HG03280 (cell line): Measurements from ENCODE around the gene MLF1.

Source experiments
- ATAC-seq: cut with Tn5 transposase; IDR thresholded peaks from one replicate; pipeline ENCODE4 v1.9.1; 2021; ENCODE audit warnings: mild to moderate bottlenecking, moderate library complexity; ENCODE audit not compliant: unreplicated experiment

The MLF1 gene

DNA sequence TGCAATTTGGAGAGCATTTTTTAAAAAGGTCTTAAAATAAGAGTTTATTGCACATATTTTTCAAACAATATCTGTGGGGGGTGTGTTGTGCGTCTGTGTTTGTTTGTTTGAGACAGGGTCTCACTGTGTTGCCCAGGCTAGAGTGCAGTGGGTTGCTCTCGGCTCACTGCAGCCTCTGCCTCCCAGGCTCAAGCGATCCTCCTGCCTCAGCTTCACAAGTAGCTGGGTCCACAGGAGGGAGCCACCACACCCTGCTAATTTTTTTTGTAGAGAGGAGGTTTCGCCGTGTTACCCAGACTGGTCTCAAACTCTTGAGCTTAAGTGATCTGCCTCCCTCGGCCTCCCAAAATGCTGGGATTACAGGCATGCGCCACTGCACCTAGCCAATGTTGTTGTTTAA, 2.7 kb downstream of the MLF1 start:
- ATAC-seq = no peak

DNA sequence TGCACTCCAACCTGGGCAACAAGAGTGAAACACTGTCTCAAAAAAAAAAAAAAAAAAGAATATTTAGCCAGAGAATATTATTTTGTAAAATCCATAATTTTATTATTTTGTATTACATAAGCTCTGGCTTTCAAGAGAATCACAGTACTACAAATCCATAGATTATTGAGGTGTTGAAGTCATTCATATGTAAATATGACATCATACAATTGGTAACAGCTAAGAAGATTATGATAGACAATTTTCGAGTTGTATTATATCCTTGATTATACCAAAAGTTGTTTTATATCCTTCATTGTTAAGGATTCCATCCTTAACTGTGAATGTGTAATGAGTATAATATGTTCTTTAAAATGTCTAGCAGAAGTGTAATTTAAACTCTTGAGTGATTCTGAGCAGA, 3.7 kb downstream of the MLF1 start:
- ATAC-seq = no peak

DNA sequence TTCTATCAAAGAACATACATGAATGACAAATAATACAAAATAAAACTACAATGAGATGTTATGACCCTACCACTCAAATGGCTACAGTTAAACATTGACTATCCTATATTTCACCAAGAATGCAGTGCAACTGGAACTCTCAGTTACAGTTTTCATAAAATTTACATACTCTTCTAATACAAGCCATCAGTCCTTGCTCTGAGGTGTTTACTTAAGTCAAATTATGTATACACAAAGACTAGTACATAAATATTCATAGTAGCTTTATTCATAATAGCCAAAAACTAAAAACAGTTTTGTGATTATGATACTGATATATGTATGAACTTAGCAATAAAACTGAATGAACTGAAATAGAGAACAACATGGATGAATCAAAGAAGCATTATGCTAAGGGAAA, 19.2 kb downstream of the MLF1 start:
- ATAC-seq = no peak

DNA sequence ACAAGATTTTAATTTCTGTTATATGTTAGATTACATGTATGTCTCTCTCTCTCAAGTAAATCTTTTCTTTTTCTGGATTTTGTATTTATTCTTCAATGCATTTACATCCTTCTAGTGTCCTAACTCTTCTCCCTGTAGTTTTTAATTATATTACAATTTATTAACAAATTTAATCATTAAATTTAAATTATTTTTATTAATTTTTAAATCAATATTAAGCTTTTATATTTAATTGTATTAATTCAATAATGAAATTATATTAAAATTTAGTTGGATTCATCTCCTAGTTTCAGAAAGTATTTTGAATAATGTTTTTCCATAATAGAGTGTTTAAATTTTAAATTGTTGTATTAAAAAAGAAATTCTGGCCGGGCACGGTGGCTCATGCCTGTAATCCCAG, 29.8 kb downstream of the MLF1 start:
- no peak for ATAC-seq

DNA sequence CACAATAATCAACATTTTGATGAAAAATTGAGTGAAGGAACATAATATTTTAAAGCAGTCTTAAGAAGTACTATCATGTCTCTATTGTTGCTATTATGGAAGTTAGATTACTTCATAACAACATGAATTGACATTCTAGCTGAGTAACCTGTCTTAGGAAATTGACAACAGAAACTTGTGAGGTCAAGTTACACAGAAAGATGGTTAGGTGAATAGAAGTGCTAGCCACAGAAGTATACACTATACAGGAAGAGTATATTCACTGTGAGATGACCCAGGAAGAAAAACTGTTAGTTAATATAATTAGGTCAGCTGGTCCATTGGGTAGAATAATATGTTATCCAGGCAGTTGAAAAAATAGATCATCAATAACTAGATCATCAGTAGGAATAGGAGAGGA, 31.2 kb downstream of the MLF1 start:
- no peak for ATAC-seq

DNA sequence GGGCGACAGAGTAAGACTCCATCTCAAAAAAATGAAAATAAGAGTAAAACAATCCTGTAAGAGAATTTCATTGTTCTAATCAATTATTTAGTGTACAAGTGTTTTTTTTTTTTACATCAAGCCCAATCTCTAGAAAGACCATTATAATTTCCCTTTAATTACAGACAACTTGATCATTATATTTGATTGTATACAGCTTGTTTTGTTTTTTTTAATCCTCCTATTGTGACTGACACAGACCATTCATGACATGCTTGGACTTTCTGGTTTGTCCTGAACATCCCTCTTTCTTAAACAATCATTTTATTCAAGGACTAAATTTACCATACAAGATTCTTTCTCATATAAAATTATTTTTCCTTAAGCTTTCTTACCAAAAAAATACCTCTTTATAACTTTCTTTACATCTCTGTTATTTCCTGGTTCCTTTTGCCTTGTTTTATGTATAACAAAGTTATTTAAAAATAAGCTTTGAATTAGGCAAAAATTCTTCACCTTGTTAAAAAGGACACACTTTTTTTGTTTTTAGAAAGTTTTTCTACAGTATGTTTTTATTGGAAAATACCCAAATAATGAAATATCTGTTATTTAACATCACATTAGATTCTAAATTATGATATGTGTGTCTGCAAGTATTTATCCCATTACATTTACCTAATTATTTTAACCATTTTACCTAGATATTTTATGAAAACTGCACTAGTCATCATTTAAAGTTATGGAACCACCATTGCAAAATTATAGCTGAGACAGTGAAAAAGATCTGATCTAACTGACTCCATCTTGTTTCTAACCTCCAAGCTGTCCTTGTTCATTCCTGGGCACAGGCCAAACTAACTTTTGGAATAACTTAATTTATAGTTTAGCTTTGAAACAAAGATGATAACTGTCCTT, 47.2 kb downstream of the MLF1 start:
- no peak for ATAC-seq

DNA sequence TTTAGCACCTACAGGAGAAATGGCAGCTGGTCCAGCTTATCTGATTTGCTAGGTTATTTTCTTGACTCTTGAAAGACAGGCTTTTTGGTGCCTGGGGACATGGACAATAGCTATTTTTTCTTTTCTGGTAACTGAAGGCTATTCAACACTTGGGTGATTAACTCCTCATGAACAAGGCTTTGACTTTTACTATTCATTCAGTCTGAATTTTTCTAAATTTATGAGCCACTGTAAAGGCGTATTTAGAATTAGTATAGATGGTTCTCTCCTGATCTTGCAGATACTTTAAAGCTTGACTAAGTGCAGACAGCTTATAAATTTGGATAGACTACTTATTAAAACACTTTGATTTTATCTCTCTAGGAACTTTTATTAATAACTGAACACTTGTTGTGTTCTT, 54.9 kb downstream of the MLF1 start:
- no peak for ATAC-seq

DNA sequence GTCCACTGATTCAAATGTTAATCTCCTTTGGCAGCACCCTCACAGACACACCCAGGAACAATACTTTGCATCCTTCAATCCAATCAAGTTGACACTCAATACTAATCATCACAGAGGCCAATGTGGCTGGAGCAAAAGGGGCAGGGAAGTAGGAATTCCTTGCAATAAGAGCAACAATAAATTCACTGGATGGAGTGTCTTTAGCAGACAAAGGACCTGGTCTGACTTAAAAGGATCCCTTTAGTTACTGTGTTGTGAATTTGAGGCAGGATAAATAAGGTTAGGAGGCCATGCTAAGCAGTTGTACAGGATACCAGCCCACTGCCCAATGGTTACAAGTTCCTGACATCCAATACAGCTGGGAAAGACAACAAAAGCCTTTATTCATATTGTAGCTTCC, 61.0 kb downstream of the MLF1 start:
- ATAC-seq = no peak

DNA sequence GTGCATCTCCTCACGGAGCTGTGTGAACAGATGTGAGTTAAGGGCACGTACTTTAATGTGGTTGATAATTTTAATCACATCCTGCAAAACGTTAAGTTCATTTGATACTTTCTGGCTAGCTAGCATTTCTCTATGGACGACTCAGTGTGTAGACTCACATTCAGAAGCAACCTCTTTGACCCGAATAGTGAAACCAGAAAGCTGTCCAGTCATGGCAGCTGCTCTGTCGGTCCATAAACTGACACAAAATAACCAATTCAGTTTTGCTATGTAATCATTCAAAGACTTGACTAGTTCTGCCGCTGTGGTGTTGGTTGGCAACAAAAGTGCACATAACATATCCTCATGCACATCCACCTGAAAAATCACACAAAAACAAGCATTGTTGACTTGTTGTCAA, 69.7 kb downstream of the MLF1 start:
- ATAC-seq = no peak

DNA sequence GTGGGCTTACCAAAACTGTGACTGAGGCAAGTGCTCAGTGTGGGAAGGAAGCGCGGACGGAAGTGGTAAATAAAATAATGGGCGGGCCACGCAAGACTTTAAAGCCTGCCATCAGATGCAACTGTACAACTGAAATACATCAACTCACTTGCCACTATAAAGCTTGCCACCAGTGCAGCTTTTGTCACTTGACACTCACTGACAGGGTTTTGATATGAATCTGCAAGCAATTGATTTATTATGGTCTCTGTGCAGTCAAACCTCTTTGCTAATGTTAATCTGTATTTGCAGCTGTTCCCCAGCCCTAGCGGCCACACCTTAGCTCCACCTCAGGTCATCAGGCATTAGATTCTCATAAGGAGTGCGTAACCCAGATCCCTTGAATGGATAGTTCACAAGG, 71.0 kb downstream of the MLF1 start:
- no peak for ATAC-seq

DNA sequence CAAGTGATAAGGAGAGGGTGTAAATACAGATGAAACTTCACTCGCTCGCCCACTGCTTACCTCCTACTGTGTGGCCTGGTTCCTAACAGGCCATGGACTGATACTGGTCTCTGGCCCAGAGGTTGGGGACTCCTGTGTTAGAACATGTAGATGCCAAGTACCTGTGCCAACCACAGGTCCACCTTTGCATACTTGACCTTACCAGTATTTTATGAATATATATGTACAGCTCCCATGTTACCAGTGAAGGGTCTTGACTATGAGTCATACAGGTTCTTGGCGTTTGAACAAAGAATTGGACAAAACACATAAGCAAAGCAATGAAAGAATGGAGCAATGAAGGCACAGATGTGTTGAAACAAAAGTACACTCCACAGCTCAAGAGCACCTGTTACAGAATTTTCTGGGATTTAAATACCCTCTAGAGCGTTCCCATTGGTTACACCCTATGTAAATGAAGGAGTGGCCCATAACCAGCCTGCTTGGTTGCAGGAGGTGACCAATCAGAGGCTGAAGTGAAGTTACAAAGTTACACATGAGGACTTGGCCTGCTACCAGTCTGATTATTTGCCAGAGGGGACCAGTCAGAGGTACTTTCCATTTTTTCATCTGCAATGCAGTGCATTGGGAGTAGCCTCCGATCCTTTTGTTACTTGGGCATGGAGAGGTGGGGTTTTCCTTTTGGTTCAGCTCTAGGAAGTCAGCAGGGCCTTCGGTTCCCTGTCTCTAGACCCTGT, 71.6 kb downstream of the MLF1 start:
- no peak for ATAC-seq

DNA sequence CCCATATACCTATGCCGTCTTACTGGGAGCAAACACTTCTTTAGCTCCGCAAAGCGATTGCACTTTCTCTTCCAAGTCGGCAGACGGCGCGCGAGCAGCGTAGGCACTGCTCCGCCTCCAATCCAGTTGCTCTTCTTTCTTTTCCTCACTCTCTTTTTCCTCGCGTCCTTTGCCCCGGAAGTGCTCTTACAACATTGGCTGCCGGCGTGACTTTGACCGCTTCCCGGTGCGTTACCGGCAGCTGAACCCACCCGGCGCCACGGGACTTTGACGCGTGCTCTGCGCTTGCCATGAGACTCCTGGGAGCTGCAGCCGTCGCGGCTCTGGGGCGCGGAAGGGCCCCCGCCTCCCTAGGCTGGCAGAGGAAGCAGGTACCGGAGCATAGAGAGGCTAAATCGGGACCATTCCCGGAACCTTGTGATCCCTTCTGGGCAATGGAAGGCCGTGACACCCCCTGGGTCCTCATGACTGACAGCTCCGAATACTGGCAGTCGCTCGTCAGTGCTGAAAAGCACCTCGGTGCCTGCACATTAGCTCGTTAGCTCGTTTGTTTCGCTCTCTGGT, 73.4 kb downstream of the MLF1 start, which contains the start of gene GFM1:
GFM1 (plus strand) TSS at position 183 of the 564 bp plus-strand sequence; CDS start at position 291, 108 bp downstream.
- ATAC-seq = peak; percentile 99

DNA sequence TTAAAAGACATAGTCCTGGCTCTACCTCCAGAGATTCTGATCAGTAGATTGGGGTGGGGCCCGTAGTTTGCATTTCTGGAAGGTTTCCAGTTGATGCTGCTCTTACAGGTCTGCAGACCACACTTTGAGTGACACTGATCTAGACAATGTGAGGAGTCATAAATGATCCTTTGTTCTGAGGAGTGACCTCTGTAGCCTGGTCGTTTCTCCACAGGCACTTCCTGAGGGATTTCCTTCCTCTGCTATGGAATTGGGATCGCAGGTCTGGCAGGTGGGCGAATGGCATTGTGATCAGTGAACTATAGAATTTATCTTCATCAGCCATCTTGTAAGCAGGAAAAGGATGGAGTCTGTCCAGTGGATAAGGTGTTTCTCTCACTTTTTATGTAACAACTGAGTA, 78.8 kb downstream of the MLF1 start:
- no peak for ATAC-seq

DNA sequence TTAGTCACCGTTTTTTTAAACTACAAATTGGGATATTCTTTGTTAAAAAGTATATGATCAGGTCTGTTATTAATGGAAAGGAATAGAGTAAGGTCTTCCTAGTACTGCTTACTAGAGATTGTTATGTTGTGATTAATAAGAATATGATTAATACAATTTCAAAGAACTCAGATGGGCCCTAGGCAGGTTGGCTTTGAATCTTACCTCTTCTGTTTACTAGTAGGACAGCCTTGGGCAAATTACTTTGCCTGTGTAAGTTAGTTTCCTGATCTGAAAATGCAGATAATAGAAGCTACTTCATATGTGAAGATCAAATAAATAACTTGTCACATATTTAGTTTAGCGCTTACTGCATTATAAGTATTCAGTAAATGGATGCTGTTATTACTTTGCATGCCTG, 80.2 kb downstream of the MLF1 start:
- ATAC-seq = no peak

DNA sequence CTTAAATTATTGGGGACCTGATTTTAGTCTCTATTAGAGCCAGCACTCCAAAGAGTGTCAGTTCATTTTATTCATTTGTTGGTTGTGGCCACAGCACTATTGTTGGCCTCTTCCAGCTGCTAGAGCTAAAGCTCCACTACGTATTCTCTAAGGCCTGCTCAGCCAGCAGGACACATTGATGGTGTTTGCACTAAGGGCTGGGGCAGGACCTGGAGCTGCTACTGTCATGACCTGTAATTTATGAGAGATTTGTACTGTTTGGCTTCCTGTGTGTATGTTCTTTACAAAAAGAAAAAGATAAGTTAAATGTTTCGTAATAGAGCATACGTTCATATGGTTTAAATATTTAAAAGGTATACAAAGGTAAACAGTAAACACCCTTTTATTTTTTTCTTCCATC, 81.5 kb downstream of the MLF1 start:
- no peak for ATAC-seq
